ENCODE data around the gene IPO11.

DNA sequence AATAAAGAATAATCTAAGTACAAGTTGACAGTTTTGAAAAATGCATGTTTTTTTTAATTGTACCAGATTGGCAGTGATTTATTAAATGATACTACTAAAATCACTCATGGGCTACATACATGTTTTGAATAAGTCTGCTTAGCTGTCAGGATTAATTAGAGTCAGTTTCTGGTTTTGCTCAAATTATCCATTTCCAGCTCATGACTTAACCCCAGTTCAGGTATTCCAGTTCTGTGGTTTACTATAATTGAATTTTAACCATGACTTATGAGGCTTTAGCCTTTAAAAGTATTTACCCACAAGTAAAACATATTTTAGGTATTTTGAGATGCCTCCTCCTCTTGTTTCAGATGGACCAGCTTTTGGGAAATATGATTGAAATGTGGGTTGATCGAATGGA is 148.2 kb downstream of the IPO11 start:
- TF ChIP-seq, protein P1, sequence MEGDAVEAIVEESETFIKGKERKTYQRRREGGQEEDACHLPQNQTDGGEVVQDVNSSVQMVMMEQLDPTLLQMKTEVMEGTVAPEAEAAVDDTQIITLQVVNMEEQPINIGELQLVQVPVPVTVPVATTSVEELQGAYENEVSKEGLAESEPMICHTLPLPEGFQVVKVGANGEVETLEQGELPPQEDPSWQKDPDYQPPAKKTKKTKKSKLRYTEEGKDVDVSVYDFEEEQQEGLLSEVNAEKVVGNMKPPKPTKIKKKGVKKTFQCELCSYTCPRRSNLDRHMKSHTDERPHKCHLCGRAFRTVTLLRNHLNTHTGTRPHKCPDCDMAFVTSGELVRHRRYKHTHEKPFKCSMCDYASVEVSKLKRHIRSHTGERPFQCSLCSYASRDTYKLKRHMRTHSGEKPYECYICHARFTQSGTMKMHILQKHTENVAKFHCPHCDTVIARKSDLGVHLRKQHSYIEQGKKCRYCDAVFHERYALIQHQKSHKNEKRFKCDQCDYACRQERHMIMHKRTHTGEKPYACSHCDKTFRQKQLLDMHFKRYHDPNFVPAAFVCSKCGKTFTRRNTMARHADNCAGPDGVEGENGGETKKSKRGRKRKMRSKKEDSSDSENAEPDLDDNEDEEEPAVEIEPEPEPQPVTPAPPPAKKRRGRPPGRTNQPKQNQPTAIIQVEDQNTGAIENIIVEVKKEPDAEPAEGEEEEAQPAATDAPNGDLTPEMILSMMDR (conservative IDR thresholded peaks at IDR 0.05): no peak
- TF ChIP-seq ZFX (IDR thresholded peaks at IDR 0.05): no peak
